Sigmoid colon (tissue), 7 donors: ENCODE data around the gene ACVR1. TPM values are rescaled to one million over a fixed set of nuclear protein-coding genes. Genes with fewer than 3 reads are reported as not detected.
"Not testable (repeated sequence)": the region's sequence is repeated elsewhere in the genome, so short reads cannot be mapped to it uniquely, and the experiment has no call there.

Experiments
- DNase-seq: peaks from one replicate; pipeline ENCODE4 v3.0.0-alpha.2; 2019
- H3K27ac ChIP-seq, 4 donors: fragments of 200-600 bp; sonication (generic); one replicate each; pipeline ENCODE4 v1.5.1; 2016 to 2019; ENCODE audit warnings: mild to moderate bottlenecking in 1 of 4
- H3K27me3 ChIP-seq, 3 donors: fragments of 200-600 bp; sonication (generic); one replicate each; pipeline ENCODE4 v1.5.1; 2019; ENCODE audit warnings: mild to moderate bottlenecking in 1 of 3
- H3K36me3 ChIP-seq, 4 donors: fragments of 200-600 bp; sonication (generic); one replicate each; pipeline ENCODE4 v1.5.1; 2016 to 2019
- H3K4me1 ChIP-seq, 4 donors: fragments of 200-600 bp; sonication (generic); one replicate each; pipeline ENCODE4 v1.5.1; 2017 to 2019
- H3K4me3 ChIP-seq, 4 donors: fragments of 200-600 bp; sonication (generic); one replicate each; pipeline ENCODE4 v1.5.1; 2017 to 2019; ENCODE audit warnings: mild to moderate bottlenecking in 2 of 4, moderate library complexity in 1 of 4
- H3K9me3 ChIP-seq, 4 donors: fragments of 200-600 bp in 3 of 4; sonication (generic) in 3 of 4; one replicate each; pipeline versions ENCODE4 v1.5.1 to v1.6.1; 2013 to 2019
- EP300 ChIP-seq, 4 donors: sonication (generic); formaldehyde crosslinking; IDR thresholded peaks; one replicate each; pipeline ENCODE4 v1.6.1; 2017; ENCODE audit warnings: antibody characterized with exemption in 4 of 4
- POLR2A ChIP-seq, 2 donors: fragments of 450-650 bp; IDR thresholded peaks; one replicate each; pipeline ENCODE4 v1.6.1; 2016; ENCODE audit warnings: antibody characterized with exemption in 2 of 2, mild to moderate bottlenecking in 2 of 2, moderate library complexity in 2 of 2
- POLR2AphosphoS5 ChIP-seq, 4 donors: sonication (generic); formaldehyde crosslinking; IDR thresholded peaks; one replicate each; pipeline ENCODE4 v1.6.1; 2017; ENCODE audit warnings: antibody characterized with exemption in 4 of 4
- WGBS, 2 donors: extraction: QIAGEN DNeasy Blood & Tissue Kit; methylation state at CpG; one replicate each; pipeline ENCODE4 v1.1.7; 2013; 5-methylcytosine and 5-hydroxymethylcytosine counted together
- intact Hi-C: fragments of 100-400 bp; cut with DNase I; formaldehyde crosslinking; loops from one replicate; pipeline ENCODE4 v1.15.1; 2023
- polyA plus RNA-seq, 3 donors: library from polyadenylated mRNA; stranded (reverse); fragments of 200-250 nt; gene quantifications; one replicate each; pipeline ENCODE4 v1.2.3, GENCODE V29; 2013
- total RNA-seq, 4 donors: library from RNA; depleted of rRNA; stranded (reverse); fragments of >200 nt; gene quantifications; one replicate each; pipeline ENCODE4 v1.1.0, GENCODE V29; 2016
- TF ChIP-seq, protein P1 (sequence below), 4 experiments: fragments of 450-650 bp in 3 of 4; fragments of 200-600 bp in 1 of 4; IDR thresholded peaks; one replicate each; pipeline ENCODE4 v1.5.1; 2016 to 2019; ENCODE audit warnings: antibody characterized with exemption in 4 of 4, mild to moderate bottlenecking in 3 of 4, moderate library complexity in 2 of 4
- donor health status: healthy with polysubstance abuse.
- donor health status: Bipolar disorder and iron deficiency.
- donor health status: healthy.

ACVR1 gene
- total and polyA plus RNA-seq, 7 donors = 2.3 to 36.0 (median 20.0) TPM

DNA sequence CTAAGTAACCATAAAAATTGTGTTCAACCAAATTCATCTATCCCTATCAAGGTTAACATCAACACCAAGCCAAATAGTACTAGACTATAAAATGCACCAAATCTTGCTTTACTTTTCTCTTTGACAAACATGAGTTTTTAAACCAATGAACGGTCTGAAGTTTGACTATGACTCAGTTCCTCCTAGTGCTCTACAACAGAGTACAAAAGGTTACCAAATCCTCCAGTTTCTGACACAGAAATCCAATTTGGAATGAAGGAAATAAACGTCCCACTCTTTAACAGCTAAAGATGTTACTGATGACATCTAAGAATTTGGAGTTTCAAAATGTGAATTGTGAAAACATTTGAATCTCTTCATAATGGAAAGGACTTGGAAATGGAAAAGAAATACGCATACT lies 11.8 kb upstream of the ACVR1 start:
- Histone ChIP-seq H3K4me1 (no peaks in the 10 kb centered on the region), H3K4me3 (no peak overlapping the region), H3K36me3 (no peaks in the 10 kb centered on the region), H3K9me3 (no peaks in the 10 kb centered on the region), H3K27ac (no peak overlapping the region), H3K27me3 (no peaks in the 10 kb centered on the region)
- TF ChIP-seq, protein P1, sequence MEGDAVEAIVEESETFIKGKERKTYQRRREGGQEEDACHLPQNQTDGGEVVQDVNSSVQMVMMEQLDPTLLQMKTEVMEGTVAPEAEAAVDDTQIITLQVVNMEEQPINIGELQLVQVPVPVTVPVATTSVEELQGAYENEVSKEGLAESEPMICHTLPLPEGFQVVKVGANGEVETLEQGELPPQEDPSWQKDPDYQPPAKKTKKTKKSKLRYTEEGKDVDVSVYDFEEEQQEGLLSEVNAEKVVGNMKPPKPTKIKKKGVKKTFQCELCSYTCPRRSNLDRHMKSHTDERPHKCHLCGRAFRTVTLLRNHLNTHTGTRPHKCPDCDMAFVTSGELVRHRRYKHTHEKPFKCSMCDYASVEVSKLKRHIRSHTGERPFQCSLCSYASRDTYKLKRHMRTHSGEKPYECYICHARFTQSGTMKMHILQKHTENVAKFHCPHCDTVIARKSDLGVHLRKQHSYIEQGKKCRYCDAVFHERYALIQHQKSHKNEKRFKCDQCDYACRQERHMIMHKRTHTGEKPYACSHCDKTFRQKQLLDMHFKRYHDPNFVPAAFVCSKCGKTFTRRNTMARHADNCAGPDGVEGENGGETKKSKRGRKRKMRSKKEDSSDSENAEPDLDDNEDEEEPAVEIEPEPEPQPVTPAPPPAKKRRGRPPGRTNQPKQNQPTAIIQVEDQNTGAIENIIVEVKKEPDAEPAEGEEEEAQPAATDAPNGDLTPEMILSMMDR (IDR thresholded peaks at IDR 0.05) = no peak
- TF ChIP-seq POLR2AphosphoS5 (IDR thresholded peaks at IDR 0.05) (no peak), POLR2A (IDR thresholded peaks at IDR 0.05) (no peak)
- intact Hi-C loops = no loop called here
- no peak for DNase-seq
- 82% methylated on average over 3 of the region's 3 CpGs for WGBS, 2 donors

DNA sequence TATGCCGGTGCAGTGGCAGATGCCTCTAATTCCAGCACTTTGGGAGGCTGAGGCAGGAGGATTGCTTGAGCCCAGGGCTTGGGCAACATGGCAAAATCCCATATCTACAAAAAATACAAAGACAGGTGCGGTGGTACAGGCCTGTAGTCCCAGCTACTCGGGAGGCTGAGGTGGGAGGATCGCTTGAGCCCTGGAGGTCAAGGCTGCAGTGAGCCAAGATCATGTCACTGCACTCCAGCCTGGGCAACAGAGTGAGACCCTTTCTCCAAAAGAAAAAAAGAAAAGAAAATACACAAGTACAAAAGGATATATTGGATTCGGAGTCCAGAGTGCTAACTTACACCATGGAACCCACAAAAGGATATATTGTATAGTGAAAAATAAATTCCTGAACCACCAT lies 8.4 kb upstream of the ACVR1 start:
- 75% methylated on average over 5 of the region's 5 CpGs for WGBS, 2 donors

DNA sequence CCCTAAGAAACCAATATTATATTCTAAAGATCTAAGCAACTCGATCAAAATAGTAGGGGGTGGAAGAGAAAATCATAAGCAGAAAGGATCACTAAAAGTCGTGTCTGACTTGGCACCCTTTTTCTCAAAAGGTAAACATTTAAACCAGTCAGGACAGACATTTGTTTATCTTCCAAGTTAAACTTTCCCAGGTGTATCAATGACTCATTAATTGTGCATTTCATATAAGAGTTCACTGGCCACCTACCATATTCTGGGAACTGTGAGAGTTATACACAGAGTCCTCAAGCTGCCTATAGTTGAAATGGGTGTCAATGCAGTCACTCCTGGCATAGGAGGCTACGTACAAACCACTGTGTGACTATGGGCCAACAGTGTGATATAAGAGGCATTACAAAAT lies 4.8 kb upstream of the ACVR1 start:
- Histone ChIP-seq H3K4me1 (peaks cover 0 to 10% (median 3%) of the 10 kb centered on the region in 4 donors), H3K27me3 (no peaks in the 10 kb centered on the region), H3K4me3 (no peak overlapping the region), H3K27ac (no peak overlapping the region), H3K36me3 (no peaks in the 10 kb centered on the region), H3K9me3 (no peaks in the 10 kb centered on the region)
- intact Hi-C loops = no loop called here
- 58 to 84% methylated on average over 3 of the region's 3 CpGs for WGBS, 2 donors
- TF ChIP-seq POLR2A (IDR thresholded peaks at IDR 0.05) (no peak), POLR2AphosphoS5 (IDR thresholded peaks at IDR 0.05) (no peak), EP300 (IDR thresholded peaks at IDR 0.05) (no peak)
- TF ChIP-seq, protein P1 (IDR thresholded peaks at IDR 0.05) = no peak
- no peak for DNase-seq

More for the DNA sequence above, 8.4 kb upstream of the ACVR1 start:
- H3K9me3 ChIP-seq, H3K27ac ChIP-seq, intact Hi-C loops, H3K36me3 ChIP-seq, H3K4me1 ChIP-seq, H3K27me3 ChIP-seq, H3K4me3 ChIP-seq, DNase-seq: not testable (repeated sequence)

DNA sequence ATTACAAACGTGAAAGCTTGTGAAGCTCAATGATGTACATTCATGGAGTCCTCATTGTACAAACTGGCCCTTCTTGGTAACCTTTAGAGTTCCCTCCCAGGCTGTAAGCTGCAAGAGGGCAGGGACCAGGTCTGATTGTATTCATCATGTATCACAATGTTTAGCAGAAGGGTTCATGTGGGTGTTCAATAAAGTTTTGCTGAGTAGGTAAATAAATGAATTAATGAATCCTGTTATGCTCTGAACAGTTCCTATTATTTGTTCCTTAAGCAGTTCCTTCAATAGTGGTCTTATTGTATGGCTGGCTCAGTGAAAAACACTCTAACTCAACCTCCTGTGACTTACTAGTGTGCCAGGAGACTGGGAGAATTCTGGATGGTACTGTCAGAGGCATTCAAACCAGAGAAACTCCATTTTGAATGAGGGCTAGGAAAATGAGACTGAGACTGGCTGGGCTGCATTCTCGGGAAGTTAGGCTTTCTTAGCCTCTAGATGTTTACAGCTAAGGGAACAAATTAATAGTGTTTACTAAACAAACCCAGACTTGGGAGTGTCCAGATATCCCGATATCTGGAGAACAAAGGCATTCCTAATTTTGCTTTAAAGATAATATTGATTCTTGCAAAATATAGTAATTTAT lies 1.8 kb upstream of the ACVR1 start:
- Histone ChIP-seq H3K9me3 (no peaks in the 10 kb centered on the region), H3K27me3 (no peaks in the 10 kb centered on the region), H3K27ac (no peak overlapping the region), H3K4me3 (no peak overlapping the region), H3K36me3 (no peaks in the 10 kb centered on the region), H3K4me1 (peaks cover 0 to 32% (median 24%) of the 10 kb centered on the region in 4 donors)
- WGBS, 2 donors = 81 to 86% methylated on average over 3 of the region's 3 CpGs
- intact Hi-C loops = loop anchor here (2.0 to 10.0 kb wide), 3 partner anchors 39 to 1407 kb away; partner anchors contain the start of gene WDSUB1
- TF ChIP-seq, protein P1 (IDR thresholded peaks at IDR 0.05) = no peak
- TF ChIP-seq POLR2AphosphoS5 (IDR thresholded peaks at IDR 0.05) = no peak
- no peak for TF ChIP-seq POLR2A (IDR thresholded peaks at IDR 0.05)
- TF ChIP-seq EP300 (IDR thresholded peaks at IDR 0.05) = no peak
- DNase-seq = no peak

DNA sequence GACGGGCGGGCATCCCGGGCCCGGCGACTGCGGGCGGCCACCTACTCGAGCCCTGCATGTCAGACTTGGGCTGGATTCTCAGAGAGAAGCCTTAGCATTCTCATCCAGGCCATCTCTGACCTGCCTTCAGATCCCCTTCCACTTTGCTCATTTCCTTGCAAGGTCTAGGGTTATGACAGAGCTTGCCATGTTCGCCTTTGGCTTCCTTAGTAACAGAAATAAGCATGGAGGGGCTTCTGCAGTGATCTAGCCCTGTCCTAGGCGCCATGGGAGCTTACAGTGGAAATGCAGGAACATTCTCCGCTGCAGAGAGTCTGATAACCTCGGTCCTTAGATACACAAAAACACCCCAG lies 632 bp upstream of the ACVR1 start:
- intact Hi-C loops = loop anchor here (2.0 to 10.0 kb wide), 3 partner anchors 38 to 1408 kb away; partner anchors contain the start of gene WDSUB1
- H3K4me1 ChIP-seq = peaks cover 0 to 39% (median 28%) of the 10 kb centered on the region in 4 donors
- H3K9me3 ChIP-seq = no peaks in the 10 kb centered on the region
- peak overlapping the region; percentile 86 to 90 (median 89) for H3K4me3 ChIP-seq
- TF ChIP-seq POLR2A (IDR thresholded peaks at IDR 0.05) (no peak), POLR2AphosphoS5 (IDR thresholded peaks at IDR 0.05) (no peak), EP300 (IDR thresholded peaks at IDR 0.05) (no peak)
- TF ChIP-seq, protein P1 (IDR thresholded peaks at IDR 0.05) = no peak
- no peaks in the 10 kb centered on the region for H3K36me3 ChIP-seq
- DNase-seq = no peak
- WGBS, 2 donors = 2 to 7% methylated on average over 12 of the region's 12 CpGs
- H3K27ac ChIP-seq = peak overlapping the region; percentile 94 to 97 (median 96)
- H3K27me3 ChIP-seq = no peaks in the 10 kb centered on the region
